Activated CD4-positive, alpha-beta memory T cell treated with anti-CD3 and anti-CD28 coated beads, Interleukin-2, amount 10 ng/mL, durations not matched to agents 7 days and 5 days (primary cell): ENCODE measurements around the gene MRC1. TPM values are rescaled to one million over a fixed set of nuclear protein-coding genes. Genes with fewer than 3 reads are reported as not detected.

ENCODE experiments used
- CTCF ChIA-PET: fragments of 350-600 bp; sonication (Branson Sonifier 250); formaldehyde crosslinking; loops from one replicate; lab custom pipeline; 2021; ENCODE audit warnings: antibody characterized with exemption, inconsistent platforms; lab: Charles Lee
- POLR2A ChIA-PET: fragments of 350-600 bp; sonication (Branson Sonifier 250); formaldehyde crosslinking; loops from one replicate; lab custom pipeline; 2021; ENCODE audit warnings: antibody characterized with exemption; lab: Charles Lee
- DNase-seq: peaks from one replicate; pipeline ENCODE4 v3.0.0-alpha.2; 2020
- H3K27ac Mint-ChIP-seq: one replicate; pipeline ENCODE4 v1.8.0; 2021; ENCODE audit warnings: mild to moderate bottlenecking, mixed read lengths
- H3K27me3 Mint-ChIP-seq: one replicate; pipeline ENCODE4 v1.8.0; 2021; ENCODE audit warnings: mixed read lengths
- H3K36me3 Mint-ChIP-seq: one replicate; pipeline ENCODE4 v1.8.0; 2021; ENCODE audit warnings: low read depth, mixed read lengths
- H3K4me1 Mint-ChIP-seq: one replicate; pipeline ENCODE4 v1.8.0; 2021; ENCODE audit warnings: mixed read lengths
- H3K4me3 Mint-ChIP-seq: one replicate; pipeline ENCODE4 v1.8.0; 2021; ENCODE audit warnings: mild to moderate bottlenecking, mixed read lengths
- H3K9me3 Mint-ChIP-seq: one replicate; pipeline ENCODE4 v1.8.0; 2021; ENCODE audit warnings: mixed read lengths
- total RNA-seq, 2 experiments: library from RNA; stranded (reverse); gene quantifications; one replicate each; pipeline ENCODE4 v1.2.3, GENCODE V29; 2021

Gene MRC1
- total RNA-seq, result not detected

GRCh38 chr10:17808971-17809841 lies at the start of gene MRC1:
MRC1 (plus strand) TSS chr10:17809348; CDS start chr10:17809466, 118 bp downstream.
- Mint-ChIP-seq H3K9me3 (no peaks in the 10 kb centered on the region), H3K27me3 (peaks cover 13% of the 10 kb centered on the region), H3K4me3 (no peak within 1 kb of the TSS), H3K36me3 (no peaks in the 10 kb centered on the region), H3K27ac (no peak within 1 kb of the TSS), H3K4me1 (peaks cover 3% of the 10 kb centered on the region)
- no peak for DNase-seq
- POLR2A ChIA-PET, result no interaction called here
- CTCF ChIA-PET, result no interaction called here

DNA sequence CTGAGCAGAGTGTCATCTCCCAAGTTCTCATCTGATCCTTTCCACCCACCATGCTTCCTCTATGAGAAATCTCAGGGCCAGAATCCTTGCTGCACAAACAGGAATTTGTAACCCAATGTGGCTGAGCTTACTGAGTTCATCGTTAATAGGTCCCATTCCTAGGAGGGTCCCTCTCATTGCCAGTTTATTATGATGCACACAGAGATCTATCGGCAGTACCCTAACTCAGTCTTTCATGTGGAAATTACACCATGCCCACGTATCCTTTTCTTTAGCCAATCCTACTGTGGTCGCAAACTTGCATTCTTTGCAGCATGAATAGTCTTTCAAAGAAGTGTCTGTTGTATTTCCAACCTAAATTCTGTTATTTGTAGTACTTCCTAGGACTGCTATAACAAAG lies 45.0 kb upstream of the MRC1 start:
- Mint-ChIP-seq H3K4me3 (no peak overlapping the region), H3K36me3 (no peaks in the 10 kb centered on the region), H3K27ac (no peak overlapping the region), H3K9me3 (no peaks in the 10 kb centered on the region), H3K4me1 (no peaks in the 10 kb centered on the region), H3K27me3 (peaks cover 4% of the 10 kb centered on the region)
- ChIA-PET CTCF (no interaction called here), POLR2A (no interaction called here)
- DNase-seq, result no peak

GRCh38 chr10:17765602-17766001 lies 43.5 kb upstream of the MRC1 start:
- Mint-ChIP-seq H3K4me1 (no peaks in the 10 kb centered on the region), H3K27ac (no peak overlapping the region), H3K36me3 (no peaks in the 10 kb centered on the region), H3K27me3 (peaks cover 5% of the 10 kb centered on the region), H3K4me3 (no peak overlapping the region), H3K9me3 (no peaks in the 10 kb centered on the region)
- CTCF ChIA-PET, result no interaction called here
- POLR2A ChIA-PET, result no interaction called here
- no peak for DNase-seq

DNA sequence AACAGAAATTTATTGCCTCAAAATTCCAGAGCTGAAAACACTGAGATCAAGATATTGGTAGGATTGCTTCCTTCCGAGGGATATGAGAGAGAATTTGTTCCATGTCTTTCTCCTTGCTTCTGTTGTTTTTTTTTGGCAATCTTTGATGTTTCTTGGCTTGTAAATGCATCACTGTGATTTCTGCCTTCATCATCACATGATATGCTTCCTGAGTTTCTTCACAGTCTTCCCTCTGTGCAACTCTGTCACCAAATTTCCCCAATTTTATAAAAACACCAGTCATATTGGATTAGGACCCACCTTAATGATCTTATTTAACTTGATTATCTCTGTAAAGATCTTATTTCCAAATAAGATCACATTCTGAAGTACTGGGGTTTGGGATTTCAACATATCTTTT lies 42.4 kb upstream of the MRC1 start:
- Mint-ChIP-seq H3K27ac (no peak overlapping the region), H3K27me3 (peaks cover 5% of the 10 kb centered on the region), H3K36me3 (no peaks in the 10 kb centered on the region), H3K9me3 (no peaks in the 10 kb centered on the region), H3K4me1 (no peaks in the 10 kb centered on the region), H3K4me3 (no peak overlapping the region)
- CTCF ChIA-PET, result no interaction called here
- no peak for DNase-seq
- POLR2A ChIA-PET, result no interaction called here

DNA sequence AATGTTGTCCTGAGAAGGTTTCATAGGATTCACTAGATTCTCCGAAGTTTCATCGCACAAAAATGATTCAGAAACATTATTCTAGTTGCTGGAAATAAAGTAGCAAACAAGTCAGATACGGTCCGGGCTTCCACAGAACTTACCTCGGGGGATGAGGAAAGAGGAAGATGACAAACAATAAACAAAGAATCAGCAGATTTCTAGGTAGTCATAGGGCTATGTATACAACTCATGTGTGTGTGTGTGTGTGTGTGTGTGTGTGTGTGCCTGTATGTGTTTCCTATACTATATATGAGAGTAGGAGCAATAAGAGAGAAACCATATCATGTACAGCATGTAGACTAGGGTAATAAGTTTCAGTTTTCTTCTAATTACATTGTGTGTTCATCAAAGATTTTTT lies 40.7 kb upstream of the MRC1 start:
- no peak overlapping the region for H3K27ac Mint-ChIP-seq
- no peak for DNase-seq
- no peaks in the 10 kb centered on the region for H3K4me1 Mint-ChIP-seq
- CTCF ChIA-PET, result no interaction called here
- H3K9me3 Mint-ChIP-seq, result no peaks in the 10 kb centered on the region
- H3K36me3 Mint-ChIP-seq, result no peaks in the 10 kb centered on the region
- POLR2A ChIA-PET, result no interaction called here
- H3K27me3 Mint-ChIP-seq, result peaks cover 9% of the 10 kb centered on the region
- H3K4me3 Mint-ChIP-seq, result no peak overlapping the region

DNA sequence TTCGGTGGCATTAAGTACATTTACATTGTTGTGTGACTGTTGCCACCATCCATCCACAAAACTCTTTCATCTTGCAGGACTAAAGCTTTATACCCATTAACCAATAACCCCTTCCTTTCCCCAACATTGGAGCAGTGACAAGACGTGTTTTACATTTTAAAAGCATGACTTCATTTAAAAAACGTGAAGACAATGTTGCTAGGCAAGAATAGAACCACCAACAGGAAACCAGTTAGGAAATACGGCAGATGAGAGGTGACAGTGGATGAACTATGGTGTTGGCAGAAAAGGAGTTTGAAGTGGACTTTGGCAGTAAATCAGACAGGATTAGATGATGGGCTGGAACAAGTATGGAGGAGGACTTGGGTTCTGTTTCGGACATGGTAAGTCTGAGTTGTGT lies 40.2 kb upstream of the MRC1 start:
- DNase-seq, result no peak
- H3K36me3 Mint-ChIP-seq, result no peaks in the 10 kb centered on the region
- H3K27me3 Mint-ChIP-seq, result peaks cover 8% of the 10 kb centered on the region
- ChIA-PET POLR2A (no interaction called here), CTCF (no interaction called here)
- H3K27ac Mint-ChIP-seq, result no peak overlapping the region
- H3K4me3 Mint-ChIP-seq, result no peak overlapping the region
- H3K9me3 Mint-ChIP-seq, result no peaks in the 10 kb centered on the region
- no peaks in the 10 kb centered on the region for H3K4me1 Mint-ChIP-seq

DNA sequence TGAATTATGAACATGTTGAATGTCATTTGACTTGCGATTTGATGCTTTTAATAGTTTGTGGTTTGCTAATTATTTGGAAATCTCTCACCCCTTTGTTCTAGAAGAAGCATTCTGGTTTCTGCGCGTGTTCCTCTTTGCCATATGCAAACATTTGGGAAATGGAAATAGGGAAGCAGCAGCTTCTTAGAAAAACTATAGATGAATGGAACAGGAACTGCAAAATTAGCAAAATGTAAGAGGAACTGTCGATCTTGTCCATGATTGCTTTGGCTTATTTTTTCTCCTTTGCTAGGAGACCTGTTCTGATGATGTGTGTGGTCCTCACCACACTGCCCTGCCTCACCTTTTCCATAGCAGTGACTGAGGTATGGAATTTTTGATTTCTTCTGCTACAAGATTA lies 38.1 kb upstream of the MRC1 start:
- no peak for DNase-seq
- ChIA-PET POLR2A (no interaction called here), CTCF (no interaction called here)
- Mint-ChIP-seq H3K4me3 (no peak overlapping the region), H3K4me1 (no peaks in the 10 kb centered on the region), H3K9me3 (no peaks in the 10 kb centered on the region), H3K36me3 (no peaks in the 10 kb centered on the region), H3K27me3 (peaks cover 8% of the 10 kb centered on the region), H3K27ac (no peak overlapping the region)

DNA sequence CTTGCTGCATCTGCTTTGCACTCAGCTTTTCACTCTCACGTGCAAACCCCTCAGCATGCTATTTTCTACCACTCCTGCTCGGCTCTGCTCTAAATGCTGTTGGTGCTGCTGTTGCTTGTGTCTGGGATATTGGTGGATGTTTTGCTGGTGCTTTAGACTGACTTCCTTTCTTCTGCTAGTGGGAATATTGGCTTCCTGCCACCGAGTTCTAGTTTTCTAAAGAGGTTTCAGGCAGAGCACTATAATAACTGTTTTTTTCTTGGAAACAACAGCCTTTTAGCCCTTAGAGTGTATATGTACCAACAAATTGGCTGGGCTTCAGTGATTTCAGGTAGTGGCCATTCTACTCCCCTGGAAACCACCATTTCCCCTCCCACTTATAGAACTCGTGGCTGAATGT lies 29.4 kb upstream of the MRC1 start:
- ChIA-PET POLR2A (no interaction called here), CTCF (no interaction called here)
- H3K4me1 Mint-ChIP-seq, result no peaks in the 10 kb centered on the region
- H3K4me3 Mint-ChIP-seq, result no peak overlapping the region
- no peaks in the 10 kb centered on the region for H3K9me3 Mint-ChIP-seq
- no peak overlapping the region for H3K27ac Mint-ChIP-seq
- DNase-seq, result no peak
- H3K27me3 Mint-ChIP-seq, result peaks cover 3% of the 10 kb centered on the region
- no peaks in the 10 kb centered on the region for H3K36me3 Mint-ChIP-seq

DNA sequence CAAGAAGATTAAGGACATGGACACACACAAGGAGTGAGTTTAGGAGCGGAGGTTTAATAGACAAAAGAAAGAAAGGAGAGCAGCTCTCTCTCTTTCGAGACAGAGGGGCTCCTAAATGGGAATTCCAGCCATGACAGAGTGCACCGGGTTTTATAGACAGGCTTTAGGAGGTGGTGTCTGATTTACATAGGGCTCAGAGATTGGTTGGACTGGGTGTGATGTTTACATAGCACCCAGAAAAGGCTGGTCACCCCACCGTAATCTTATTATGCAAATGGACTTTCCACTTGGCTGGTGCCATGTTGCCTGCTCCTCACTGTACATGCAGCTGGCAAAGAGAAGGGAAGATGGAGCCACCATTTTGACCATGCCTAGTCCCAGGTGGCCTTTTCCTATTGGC lies 28.4 kb upstream of the MRC1 start:
- Mint-ChIP-seq H3K27me3 (peaks cover 3% of the 10 kb centered on the region), H3K4me1 (no peaks in the 10 kb centered on the region), H3K4me3 (no peak overlapping the region), H3K9me3 (no peaks in the 10 kb centered on the region), H3K36me3 (no peaks in the 10 kb centered on the region), H3K27ac (no peak overlapping the region)
- DNase-seq, result no peak
- CTCF ChIA-PET, result no interaction called here
- POLR2A ChIA-PET, result no interaction called here

DNA sequence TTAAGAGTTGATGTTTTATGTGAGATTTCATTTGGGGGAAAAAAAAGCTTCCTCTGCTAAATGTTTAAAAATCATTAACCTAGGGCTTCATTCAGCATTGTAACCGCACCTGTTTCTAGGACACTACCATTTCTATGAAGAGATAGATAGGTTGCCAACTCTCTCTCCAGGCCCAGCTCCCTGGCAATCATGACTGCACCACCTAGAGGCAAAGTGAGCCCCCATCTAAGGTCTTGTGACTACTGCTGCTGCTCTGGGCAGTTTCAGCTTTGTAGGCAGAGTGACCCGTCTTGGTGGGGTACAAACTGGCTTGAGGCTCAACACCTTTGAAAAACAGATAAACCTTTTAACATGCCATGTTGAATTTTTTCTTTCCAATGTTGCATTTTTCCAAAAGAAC lies 27.3 kb upstream of the MRC1 start:
- Mint-ChIP-seq H3K9me3 (no peaks in the 10 kb centered on the region), H3K27me3 (peaks cover 3% of the 10 kb centered on the region), H3K4me1 (no peaks in the 10 kb centered on the region), H3K4me3 (no peak overlapping the region), H3K27ac (no peak overlapping the region), H3K36me3 (no peaks in the 10 kb centered on the region)
- DNase-seq, result no peak
- ChIA-PET CTCF (interaction anchor here (0.7 kb wide), 1 partner anchor 40 kb away, joined by 4 read pairs; no protein-coding TSS in a partner anchor), POLR2A (no interaction called here)

- H3K4me1 Mint-ChIP-seq, result no peaks in the 10 kb centered on the region
- no peak for DNase-seq
- H3K27ac Mint-ChIP-seq, result no peak overlapping the region
- H3K27me3 Mint-ChIP-seq, result peaks cover 3% of the 10 kb centered on the region
- no peak overlapping the region for H3K4me3 Mint-ChIP-seq
- POLR2A ChIA-PET, result no interaction called here
- H3K36me3 Mint-ChIP-seq, result no peaks in the 10 kb centered on the region
- H3K9me3 Mint-ChIP-seq, result no peaks in the 10 kb centered on the region
- CTCF ChIA-PET, result no interaction called here
Measured at GRCh38 chr10:17782921-17783665, 26.1 kb upstream of the MRC1 start.

DNA sequence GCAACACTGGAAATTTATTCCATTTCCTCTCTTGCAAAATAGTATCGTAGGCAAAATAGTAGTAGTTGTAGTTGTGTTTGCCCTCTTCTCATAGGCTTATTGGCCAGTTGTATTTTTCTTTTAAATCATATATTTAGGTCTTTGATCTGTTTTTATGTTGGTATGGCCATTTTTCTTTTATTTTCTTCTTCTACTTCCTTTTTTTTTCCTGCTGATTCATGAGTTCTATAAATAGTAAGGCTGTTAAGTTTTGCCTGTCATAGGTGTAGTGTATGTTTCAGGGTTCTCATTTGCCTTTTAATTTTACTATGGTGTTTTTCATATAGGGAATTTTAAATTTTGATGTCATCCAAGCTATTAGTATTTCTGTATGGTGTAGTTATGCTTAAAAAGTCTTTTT lies 25.4 kb upstream of the MRC1 start:
- ChIA-PET CTCF (no interaction called here), POLR2A (no interaction called here)
- Mint-ChIP-seq H3K4me3 (no peak overlapping the region), H3K27ac (no peak overlapping the region), H3K9me3 (no peaks in the 10 kb centered on the region), H3K27me3 (peaks cover 3% of the 10 kb centered on the region), H3K36me3 (no peaks in the 10 kb centered on the region), H3K4me1 (no peaks in the 10 kb centered on the region)
- DNase-seq, result no peak

GRCh38 chr10:17784688-17785087 lies 24.5 kb upstream of the MRC1 start:
- Mint-ChIP-seq H3K36me3 (no peaks in the 10 kb centered on the region), H3K4me3 (no peak overlapping the region), H3K27me3 (peaks cover 3% of the 10 kb centered on the region), H3K9me3 (no peaks in the 10 kb centered on the region), H3K27ac (no peak overlapping the region), H3K4me1 (no peaks in the 10 kb centered on the region)
- CTCF ChIA-PET, result no interaction called here
- POLR2A ChIA-PET, result no interaction called here
- no peak for DNase-seq
